AML-193 (cell line): Measurements from ENCODE around the gene TAF7L.

Experiments used
- DNase-seq, 2 experiments: peaks; one replicate each; lab custom pipeline; 2025; lab: John Stamatoyannopoulos, UW

The TAF7L gene

DNA sequence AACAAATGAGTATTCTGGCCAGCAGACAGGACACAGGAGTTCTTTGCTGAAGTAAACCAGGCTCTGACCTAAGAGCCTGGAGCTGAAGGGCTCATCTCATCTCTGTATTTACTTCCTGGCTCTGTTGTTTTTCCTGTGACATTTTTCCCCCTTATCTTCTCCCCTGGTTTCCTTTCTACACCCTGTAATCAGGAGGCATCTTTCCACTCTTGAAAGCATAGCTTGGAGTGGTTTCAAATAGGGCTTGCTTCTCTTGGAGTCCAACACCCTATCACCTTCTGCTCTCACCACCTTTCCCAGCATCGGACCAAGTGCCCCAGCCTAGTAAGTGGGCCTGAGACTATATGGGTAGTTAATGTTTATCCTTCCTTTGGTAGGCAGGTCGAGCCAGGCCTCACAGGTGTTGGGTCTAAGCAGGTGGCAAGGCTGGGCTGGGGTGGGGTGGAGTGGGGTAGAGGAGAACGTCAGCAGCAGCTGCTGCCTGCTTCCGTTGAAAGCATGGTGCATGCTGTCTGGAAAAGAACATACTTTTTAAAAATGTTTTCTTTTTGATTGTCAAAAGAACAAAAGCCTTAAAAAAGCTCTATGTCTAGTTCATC is 70.4 kb downstream of the TAF7L start:
- DNase-seq, result no peak

DNA sequence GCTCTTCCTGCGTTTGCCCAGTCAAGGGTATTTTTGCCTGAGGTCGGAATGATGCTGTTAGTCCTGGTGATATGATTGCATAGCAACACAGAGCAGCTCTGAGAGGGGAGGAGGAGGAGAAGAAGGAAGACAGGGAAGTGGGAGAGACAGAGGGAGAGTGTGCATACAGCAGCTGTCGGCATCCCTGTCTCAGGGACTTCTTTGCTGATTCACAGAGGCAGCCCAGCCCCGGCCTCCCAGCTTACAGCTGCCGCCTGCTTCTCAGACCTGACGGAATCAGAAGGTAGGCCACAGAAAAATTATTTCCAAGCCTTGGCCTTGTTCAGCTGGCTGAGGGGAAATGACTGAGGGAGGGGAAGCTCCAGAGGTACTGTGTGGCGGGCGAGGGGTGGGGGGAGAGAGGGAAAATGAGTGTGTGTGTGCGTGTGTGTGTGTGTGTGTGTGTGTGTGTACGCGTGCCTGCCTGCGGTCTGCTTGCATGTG is 71.2 kb downstream of the TAF7L start:
- no peak for DNase-seq

DNA sequence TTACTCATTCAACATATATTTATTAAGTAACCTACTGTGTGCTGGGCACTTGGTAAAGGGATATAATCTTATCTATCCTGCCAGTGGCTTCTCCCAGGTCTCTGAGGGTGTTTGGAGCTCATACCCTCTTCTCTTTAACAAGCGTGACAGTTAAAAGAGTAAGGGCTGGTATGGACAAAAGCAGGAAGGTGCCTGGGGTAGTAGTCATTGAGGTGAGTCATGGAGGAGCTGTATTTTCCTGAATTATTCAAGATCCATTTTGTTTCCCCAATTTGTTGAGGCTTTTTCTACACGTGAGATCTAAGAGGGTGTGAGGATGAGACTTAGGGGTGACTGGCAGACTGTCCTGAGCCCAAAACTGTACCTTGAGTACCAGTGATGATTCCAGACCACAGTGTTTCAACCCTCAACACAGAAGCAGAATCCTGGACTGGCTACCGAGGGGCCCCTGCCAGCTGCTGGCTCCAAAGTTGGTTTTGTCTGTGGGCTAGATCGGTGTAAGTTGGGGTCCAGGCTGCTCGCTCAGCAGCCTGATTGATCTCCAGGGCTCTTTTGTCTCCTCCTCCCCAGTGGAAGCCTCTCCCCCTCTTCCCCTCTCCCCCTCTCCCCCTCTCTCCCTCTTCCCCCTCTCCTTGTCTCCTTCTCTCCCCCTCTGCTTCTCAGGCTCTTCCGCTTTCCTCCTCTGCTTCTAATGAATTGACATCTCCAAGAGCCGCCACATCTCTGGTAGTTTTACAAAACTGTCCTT is 71.8 kb downstream of the TAF7L start, which contains the start of gene DRP2:
TSS of gene DRP2 (plus strand) at position 671 of the 748 bp plus-strand sequence. CDS start 11,862 bp downstream, outside the sequence.
- DNase-seq, result no peak
